Measurements from ENCODE around the gene PFDN5. TPM values are rescaled to one million over a fixed set of nuclear protein-coding genes. Genes with fewer than 3 reads are reported as not detected.

The PFDN5 gene
- total and polyA plus RNA-seq, 10 of the 15 experiments (the other 5 are each of a cell fraction or from before 2014, with no cell fraction given): 300 to 1,596 (median 495) TPM

- no peak overlapping the region for H2AFZ ChIP-seq (ENCODE audit: control insufficient read depth, low read depth, low read length)
- H3K27me3 ChIP-seq (replicated peaks in 1 of 2; ENCODE audit: control insufficient read depth in 2 of 2, insufficient read depth in 2 of 2, low read length in 1 of 2): no peaks in the 10 kb centered on the region
- H3K4me2 ChIP-seq (ENCODE audit: control insufficient read depth, insufficient read depth): no peak overlapping the region
- intact Hi-C loops (cut with micrococcal nuclease; ENCODE audit: unreplicated experiment) (no loop called here), in situ Hi-C loops (cut with MboI) (no loop called here)
- no peak for ATAC-seq
- 89% methylated on average over 9 of the region's 9 CpGs for WGBS (ENCODE audit: insufficient coverage, insufficient replicate concordance, low lambda C conversion rate, missing lambda C conversion rate)
- no peak for FAIRE-seq
- no peak overlapping the region for H3K4me3 ChIP-seq
- RAD21 ChIA-PET (ENCODE audit: unreplicated experiment): no interaction called here
- no peak overlapping the region for H3K9ac ChIP-seq (ENCODE audit: control insufficient read depth, insufficient read depth, low read length)
- no peaks in the 10 kb centered on the region for H3K4me1 ChIP-seq (ENCODE audit: control insufficient read depth, insufficient read depth, low read length)
- SMC1A ChIA-PET (ENCODE audit: uncharacterized antibody, unreplicated experiment): interaction anchor here (1.1 to 2.2 kb wide), 2 partner anchors 12 to 98 kb away, joined by 5 to 6 read pairs; partner anchors contain the start of gene ESPL1
- no peak overlapping the region for H3K27ac ChIP-seq (ENCODE audit: control insufficient read depth, insufficient read depth)
- no peaks in the 10 kb centered on the region for H3K79me2 ChIP-seq (ENCODE audit: control insufficient read depth, insufficient read depth, low read length)
- no peaks in the 10 kb centered on the region for H4K20me1 ChIP-seq (ENCODE audit: control insufficient read depth, insufficient read depth)
- POLR2A ChIA-PET: interaction anchor here (1.3 kb wide), 1 partner anchor 26 kb away, joined by 3 read pairs; no protein-coding TSS in a partner anchor
- no peaks in the 10 kb centered on the region for H3K9me3 ChIP-seq (replicated peaks; ENCODE audit: control insufficient read depth, insufficient read depth, low read length)
- CTCF ChIA-PET: interaction anchor here (1.3 to 3.5 kb wide), 5 partner anchors 10 to 120 kb away, joined by 4 to 17 read pairs (median 9); no protein-coding TSS in a partner anchor
- peaks cover 29 to 32% of the 10 kb centered on the region in 2 experiments for H3K36me3 ChIP-seq (ENCODE audit: control insufficient read depth in 2 of 2, insufficient read depth in 2 of 2, low read length in 1 of 2)
- no peak for DNase-seq (ENCODE audit: low read depth, low spot score)
- BruUV-seq (replicated peaks): no TSS peak
- TF ChIP-seq JUND (IDR thresholded peaks at IDR 0.05; ENCODE audit: low read depth, low read length): no peak
- TF ChIP-seq ZNF207 (IDR thresholded peaks at IDR 0.05; ENCODE audit: borderline replicate concordance): no peak
- TF ChIP-seq E4F1 (IDR thresholded peaks at IDR 0.05; ENCODE audit: borderline replicate concordance, partially characterized antibody): no peak
- TF ChIP-seq GATAD2B (conservative IDR thresholded peaks at IDR 0.05; ENCODE audit: low read depth): no peak
- TF ChIP-seq NFYA (IDR thresholded peaks at IDR 0.05; ENCODE audit: borderline replicate concordance, low read depth, low read length): no peak
- TF ChIP-seq ZBTB11 (CRISPR knock-in tag; IDR thresholded peaks at IDR 0.05): no peak
- TF ChIP-seq YBX1 (IDR thresholded peaks at IDR 0.05): no peak
- no peak for TF ChIP-seq PAX5 (IDR thresholded peaks at IDR 0.05; ENCODE audit: borderline replicate concordance, low read depth, low read length)
- no peak for TF ChIP-seq RAD51 (IDR thresholded peaks at IDR 0.05)
- TF ChIP-seq MXI1 (IDR thresholded peaks at IDR 0.05; ENCODE audit: low read depth, low read length): no peak
- no peak for TF ChIP-seq ESRRA (IDR thresholded peaks at IDR 0.05; ENCODE audit: low read length)
- no peak for TF ChIP-seq PKNOX1 (IDR thresholded peaks at IDR 0.05)
- no peak for TF ChIP-seq RAD21 (IDR thresholded peaks at IDR 0.05; ENCODE audit: insufficient read depth, low read depth, low read length)
- no peak for TF ChIP-seq SMARCA5 (IDR thresholded peaks at IDR 0.05)
- TF ChIP-seq MYB (IDR thresholded peaks at IDR 0.05; ENCODE audit: borderline replicate concordance, low read depth, low read length): no peak
- no peak for TF ChIP-seq NFYB (IDR thresholded peaks at IDR 0.05; ENCODE audit: insufficient read depth, low read depth, low read length)
- TF ChIP-seq GABPA (IDR thresholded peaks at IDR 0.05; ENCODE audit: low read depth): no peak
- TF ChIP-seq EZH2 (IDR thresholded peaks at IDR 0.05; ENCODE audit: borderline replicate concordance, control insufficient read depth, low read depth, low read length): no peak
Observed at GRCh38 chr12:53279888-53280498, 15.3 kb upstream of the PFDN5 start.

Data from GM12878 (cell line).